Neural progenitor cell (in vitro differentiated cells): Measurements from ENCODE around the gene MDM4.

Experiments used
- EZH2phosphoT487 ChIP-seq: fragments of 200-600 bp; sonication (generic); IDR thresholded peaks from 2 replicates; pipeline ENCODE4 v1.6.1; 2017; ENCODE audit warnings: antibody characterized with exemption
- TF ChIP-seq, protein P1 (sequence below): fragments of 200-600 bp; sonication (generic); IDR thresholded peaks from 2 replicates; pipeline ENCODE4 v1.5.1; 2017; ENCODE audit warnings: antibody characterized with exemption, mild to moderate bottlenecking

DNA sequence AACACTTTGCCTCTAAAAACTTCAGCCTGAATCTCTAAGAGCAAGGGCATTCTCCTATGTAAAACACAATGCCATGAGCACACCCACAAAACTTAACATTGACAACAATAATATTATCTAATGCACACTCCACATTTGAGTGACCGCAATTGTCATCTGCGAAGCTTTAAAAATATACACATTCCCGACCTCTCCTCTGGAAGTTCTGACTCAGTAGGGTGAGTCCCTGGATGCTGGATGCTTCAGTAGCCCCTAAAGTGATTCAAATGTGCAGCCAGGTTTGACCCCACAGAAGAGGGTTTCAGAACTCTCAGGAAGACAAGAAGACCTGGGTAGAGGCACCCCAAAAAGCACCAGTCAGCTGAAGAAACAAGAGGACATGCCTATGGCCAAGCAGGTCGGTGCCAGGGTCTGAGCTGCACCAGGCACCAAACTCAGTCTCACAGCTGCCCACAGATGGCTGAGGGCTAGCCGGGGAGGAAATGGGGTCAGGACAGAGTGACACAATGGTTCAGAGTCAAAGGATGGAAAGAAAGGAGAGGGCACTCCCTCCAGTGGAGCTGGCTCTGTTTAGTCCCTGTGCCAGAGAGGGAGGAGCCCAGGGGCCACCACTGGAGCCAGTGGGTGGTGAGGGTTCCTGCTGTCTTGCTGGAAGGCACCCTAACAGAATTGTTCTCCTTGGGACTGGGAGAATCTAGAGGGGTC, 39.0 kb upstream of the MDM4 start:
- TF ChIP-seq, protein P1, sequence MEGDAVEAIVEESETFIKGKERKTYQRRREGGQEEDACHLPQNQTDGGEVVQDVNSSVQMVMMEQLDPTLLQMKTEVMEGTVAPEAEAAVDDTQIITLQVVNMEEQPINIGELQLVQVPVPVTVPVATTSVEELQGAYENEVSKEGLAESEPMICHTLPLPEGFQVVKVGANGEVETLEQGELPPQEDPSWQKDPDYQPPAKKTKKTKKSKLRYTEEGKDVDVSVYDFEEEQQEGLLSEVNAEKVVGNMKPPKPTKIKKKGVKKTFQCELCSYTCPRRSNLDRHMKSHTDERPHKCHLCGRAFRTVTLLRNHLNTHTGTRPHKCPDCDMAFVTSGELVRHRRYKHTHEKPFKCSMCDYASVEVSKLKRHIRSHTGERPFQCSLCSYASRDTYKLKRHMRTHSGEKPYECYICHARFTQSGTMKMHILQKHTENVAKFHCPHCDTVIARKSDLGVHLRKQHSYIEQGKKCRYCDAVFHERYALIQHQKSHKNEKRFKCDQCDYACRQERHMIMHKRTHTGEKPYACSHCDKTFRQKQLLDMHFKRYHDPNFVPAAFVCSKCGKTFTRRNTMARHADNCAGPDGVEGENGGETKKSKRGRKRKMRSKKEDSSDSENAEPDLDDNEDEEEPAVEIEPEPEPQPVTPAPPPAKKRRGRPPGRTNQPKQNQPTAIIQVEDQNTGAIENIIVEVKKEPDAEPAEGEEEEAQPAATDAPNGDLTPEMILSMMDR, result no peak
- TF ChIP-seq EZH2phosphoT487, result no peak
